Measurements from ENCODE around the gene RDH16. TPM values are rescaled to one million over a fixed set of nuclear protein-coding genes. Genes with fewer than 3 reads are reported as not detected.
"Not testable (repeated sequence)": the region's sequence is repeated elsewhere in the genome, so short reads cannot be mapped to it uniquely, and the experiment has no call there.

RDH16 gene
- total RNA-seq, 4 donors from 2014 or later = 0.84 to 4.7 (median 1.0) TPM

DNA sequence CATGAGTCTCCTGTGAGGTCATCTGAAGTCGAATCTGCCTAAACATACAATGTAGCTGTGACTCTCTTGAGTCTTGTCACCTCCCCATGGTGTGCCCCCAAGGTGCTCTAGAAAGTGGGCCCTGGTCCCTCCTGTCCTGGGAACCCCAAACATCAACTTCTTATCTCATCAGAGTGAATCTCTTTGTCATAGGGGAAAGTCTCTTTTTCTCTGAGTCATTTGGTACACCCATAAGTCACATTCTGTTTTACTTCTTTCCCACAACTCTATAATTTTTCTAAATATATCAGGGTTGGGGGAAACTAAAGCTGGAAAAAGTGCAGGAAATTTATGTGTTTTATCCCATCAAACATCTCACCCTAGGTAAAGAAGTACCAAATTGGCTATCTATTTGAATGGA lies 36.1 kb downstream of the RDH16 start:
- intact Hi-C loops (cut with DNase I; ENCODE audit: low total_unique reads) = no loop called here
- DNase-seq (ENCODE audit: low spot score in 2 of 2) = no peak
- WGBS, 2 donors = 70 to 82% methylated on average over 1 of the region's 1 CpG
- no peak overlapping the region for H3K4me3 ChIP-seq (ENCODE audit: low read depth, poor library complexity, severe bottlenecking)
- TF ChIP-seq CTCF (IDR thresholded peaks at IDR 0.05) (no peak), POLR2A (IDR thresholded peaks at IDR 0.05) (no peak)

DNA sequence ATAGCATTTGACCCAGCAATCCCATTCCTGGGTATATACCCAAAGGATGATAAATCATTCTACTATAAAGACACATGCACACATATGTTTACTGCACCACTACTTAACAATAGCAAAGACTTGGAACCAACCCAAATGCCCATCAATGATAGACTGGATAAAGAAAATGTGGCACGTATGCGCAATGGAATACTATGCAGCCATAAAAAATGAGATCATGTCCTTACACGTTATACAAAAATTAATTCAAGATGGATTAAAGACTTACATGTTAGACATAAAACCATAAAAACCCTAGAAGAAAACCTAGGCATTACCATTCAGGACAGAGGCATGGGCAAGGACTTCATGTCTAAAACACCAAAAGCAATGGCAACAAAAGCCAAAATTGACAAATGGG lies 39.3 kb downstream of the RDH16 start:
- intact Hi-C loops (cut with DNase I; ENCODE audit: low total_unique reads); DNase-seq (ENCODE audit: low spot score in 2 of 2); H3K4me3 ChIP-seq (ENCODE audit: low read depth, poor library complexity, severe bottlenecking): not testable (repeated sequence)
- 85 to 91% methylated on average over 3 of the region's 3 CpGs for WGBS, 2 donors

DNA sequence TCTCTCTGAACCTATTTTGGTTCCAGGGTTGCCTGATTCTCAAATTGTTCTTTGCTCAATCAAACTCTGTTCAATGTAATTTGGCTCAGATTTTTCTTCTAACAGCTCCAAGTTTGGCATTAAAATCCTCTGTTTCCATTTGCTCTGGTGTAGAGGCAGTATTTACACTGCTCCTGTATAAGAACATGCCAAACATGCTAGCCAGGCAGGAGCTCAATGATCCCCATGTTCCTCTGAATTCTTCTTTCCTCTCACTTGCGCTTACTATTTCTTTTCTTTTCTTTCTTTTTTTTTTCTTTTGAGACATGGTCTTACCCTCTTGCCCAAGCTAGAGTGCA lies 40.4 kb downstream of the RDH16 start:
- no peak for TF ChIP-seq CTCF (IDR thresholded peaks at IDR 0.05)
- no peak for TF ChIP-seq POLR2A (IDR thresholded peaks at IDR 0.05)
- intact Hi-C loops (cut with DNase I; ENCODE audit: low total_unique reads) = no loop called here
- no peak overlapping the region for H3K4me3 ChIP-seq (ENCODE audit: low read depth, poor library complexity, severe bottlenecking)
- DNase-seq (ENCODE audit: low spot score in 2 of 2) = no peak
- 90 to 92% methylated on average over 1 of the region's 1 CpG for WGBS, 2 donors

DNA sequence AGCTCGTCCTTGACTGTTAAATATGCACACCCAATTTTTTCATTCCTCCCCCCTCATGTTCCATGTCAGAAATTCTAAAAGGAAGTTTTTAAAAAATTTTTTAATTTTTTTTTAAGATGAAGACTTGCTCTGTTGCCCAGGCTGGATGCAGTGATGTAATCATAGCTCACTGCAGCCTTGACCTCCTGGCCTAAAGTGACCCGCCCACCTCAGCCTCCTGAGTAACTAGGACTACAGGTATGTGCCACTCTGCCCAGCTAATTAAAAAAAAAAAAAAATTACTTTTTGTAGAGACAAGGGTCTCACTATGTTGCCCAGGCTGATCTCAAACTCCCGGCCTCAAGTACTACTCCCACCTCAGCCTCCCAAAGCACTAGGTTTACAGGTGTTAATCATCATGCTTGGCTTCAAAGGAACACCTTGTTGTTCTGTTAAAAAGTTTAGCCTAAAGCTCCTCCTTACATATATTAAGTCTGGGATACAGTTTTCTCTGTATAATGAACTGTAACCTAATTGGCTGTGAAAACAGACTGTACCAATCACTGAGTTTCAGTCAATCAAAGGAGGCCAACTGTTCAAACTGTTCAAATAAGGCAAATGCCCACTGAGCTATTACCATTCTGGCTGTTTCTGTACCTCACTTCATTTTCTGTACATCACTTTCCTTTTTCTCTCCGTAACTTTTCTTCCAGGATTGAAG lies 41.0 kb downstream of the RDH16 start:
- H3K4me3 ChIP-seq (ENCODE audit: low read depth, poor library complexity, severe bottlenecking) = no peak overlapping the region
- intact Hi-C loops (cut with DNase I; ENCODE audit: low total_unique reads) = no loop called here
- DNase-seq (ENCODE audit: low spot score in 2 of 2) = no peak
- WGBS, 2 donors = 82 to 91% methylated on average over 4 of the region's 4 CpGs
- no peak for TF ChIP-seq POLR2A (IDR thresholded peaks at IDR 0.05)
- TF ChIP-seq CTCF (IDR thresholded peaks at IDR 0.05) = no peak

DNA sequence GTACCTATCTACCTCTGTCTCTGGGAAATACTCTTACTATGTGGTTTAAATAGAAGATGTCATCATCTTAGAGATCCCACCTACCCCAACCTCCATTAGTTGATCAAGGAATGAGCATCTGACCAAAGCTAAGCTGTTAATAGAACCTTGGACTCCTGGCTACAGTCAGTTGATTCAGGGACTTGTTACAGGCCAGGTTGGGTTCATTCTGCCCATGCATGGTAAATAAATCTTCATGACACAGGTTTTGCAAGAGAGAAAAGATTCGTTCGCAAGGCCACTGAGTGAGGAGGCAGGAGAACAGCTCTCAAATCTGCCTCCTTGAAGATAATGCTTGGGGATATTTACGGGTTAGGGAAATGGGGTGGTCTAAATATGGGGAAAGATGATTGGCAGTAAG lies 42.7 kb downstream of the RDH16 start:
- WGBS, 2 donors = 78 to 89% methylated on average over 3 of the region's 3 CpGs
- no peak overlapping the region for H3K4me3 ChIP-seq (ENCODE audit: low read depth, poor library complexity, severe bottlenecking)
- TF ChIP-seq CTCF (IDR thresholded peaks at IDR 0.05) (no peak), POLR2A (IDR thresholded peaks at IDR 0.05) (no peak)
- intact Hi-C loops (cut with DNase I; ENCODE audit: low total_unique reads) = loop anchor here (2.0 kb wide), 1 partner anchor 58 kb away; no protein-coding TSS in a partner anchor
- no peak for DNase-seq (ENCODE audit: low spot score in 2 of 2)

DNA sequence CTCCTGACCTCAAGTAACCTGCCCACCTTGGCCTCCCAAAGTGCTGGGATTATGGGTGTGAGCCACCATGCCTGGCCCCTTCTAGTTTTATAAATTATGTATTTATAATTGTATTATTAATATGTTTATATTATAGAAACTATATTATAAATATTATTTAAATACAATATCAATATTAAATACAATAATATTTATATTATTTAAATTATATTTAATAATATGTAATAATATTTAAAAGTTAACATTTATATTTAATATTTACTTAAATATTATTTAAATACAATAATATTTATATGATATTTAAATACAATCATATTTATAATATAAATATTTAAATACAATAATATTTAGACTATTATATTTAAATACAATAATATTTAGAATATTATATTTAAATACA lies 43.2 kb downstream of the RDH16 start:
- DNase-seq (ENCODE audit: low spot score in 2 of 2) = no peak
- intact Hi-C loops (cut with DNase I; ENCODE audit: low total_unique reads) = loop anchor here (2.0 kb wide), 1 partner anchor 59 kb away; no protein-coding TSS in a partner anchor
- TF ChIP-seq POLR2A (IDR thresholded peaks at IDR 0.05) (no peak), CTCF (IDR thresholded peaks at IDR 0.05) (no peak)
- no peak overlapping the region for H3K4me3 ChIP-seq (ENCODE audit: low read depth, poor library complexity, severe bottlenecking)

- H3K4me3 ChIP-seq (ENCODE audit: low read depth, poor library complexity, severe bottlenecking); DNase-seq (ENCODE audit: low spot score in 2 of 2); intact Hi-C loops (cut with DNase I; ENCODE audit: low total_unique reads): not testable (repeated sequence)
- WGBS, 2 donors = 72 to 83% methylated on average over 2 of the region's 2 CpGs
These were observed 48.0 kb downstream of the RDH16 start for GRCh38 chr12:56909403-56909802.

Measured in lower leg skin (tissue), 4 donors.